ENCODE results near the gene TBC1D10A. TPM values are rescaled to one million over a fixed set of nuclear protein-coding genes. Genes with fewer than 3 reads are reported as not detected.

TBC1D10A gene
- total and polyA plus RNA-seq, 12 donors = 3.2 to 9.5 (median 5.7) TPM

DNA sequence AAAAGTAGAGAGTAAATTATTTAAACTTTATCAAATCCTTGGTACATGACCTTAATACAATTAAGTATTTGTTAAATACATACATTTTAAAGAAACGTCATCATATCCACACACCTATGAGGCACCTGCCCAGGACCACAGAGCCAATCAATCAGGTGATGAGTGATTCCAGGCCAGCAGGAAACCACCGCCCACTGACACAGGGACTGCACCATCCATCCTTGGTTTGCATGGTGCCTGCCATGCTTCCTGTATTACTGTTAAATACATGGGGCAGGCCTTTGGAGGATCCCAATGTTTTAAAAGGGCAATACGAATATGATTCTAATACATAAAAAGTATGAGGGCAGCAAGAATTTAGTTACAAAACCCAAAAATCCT lies 7.0 kb upstream of the TBC1D10A start:
- no peak for ATAC-seq
- DNase-seq = no peak
- TF ChIP-seq CTCF (IDR thresholded peaks at IDR 0.05) = no peak
- H3K27me3 ChIP-seq = no peaks in the 10 kb centered on the region
- H3K27ac ChIP-seq = no peak overlapping the region
- H3K36me3 ChIP-seq = peaks cover 8 to 96% (median 65%) of the 10 kb centered on the region in 9 donors
- 94 to 97% methylated on average over 3 of the region's 3 CpGs for WGBS, 2 donors
- no peak overlapping the region for H3K4me3 ChIP-seq
- H3K4me1 ChIP-seq = peaks cover 0 to 23% (median 11%) of the 10 kb centered on the region in 9 donors
- no peaks in the 10 kb centered on the region for H3K9me3 ChIP-seq
- intact Hi-C loops (cut with DNase I) = no loop called here

DNA sequence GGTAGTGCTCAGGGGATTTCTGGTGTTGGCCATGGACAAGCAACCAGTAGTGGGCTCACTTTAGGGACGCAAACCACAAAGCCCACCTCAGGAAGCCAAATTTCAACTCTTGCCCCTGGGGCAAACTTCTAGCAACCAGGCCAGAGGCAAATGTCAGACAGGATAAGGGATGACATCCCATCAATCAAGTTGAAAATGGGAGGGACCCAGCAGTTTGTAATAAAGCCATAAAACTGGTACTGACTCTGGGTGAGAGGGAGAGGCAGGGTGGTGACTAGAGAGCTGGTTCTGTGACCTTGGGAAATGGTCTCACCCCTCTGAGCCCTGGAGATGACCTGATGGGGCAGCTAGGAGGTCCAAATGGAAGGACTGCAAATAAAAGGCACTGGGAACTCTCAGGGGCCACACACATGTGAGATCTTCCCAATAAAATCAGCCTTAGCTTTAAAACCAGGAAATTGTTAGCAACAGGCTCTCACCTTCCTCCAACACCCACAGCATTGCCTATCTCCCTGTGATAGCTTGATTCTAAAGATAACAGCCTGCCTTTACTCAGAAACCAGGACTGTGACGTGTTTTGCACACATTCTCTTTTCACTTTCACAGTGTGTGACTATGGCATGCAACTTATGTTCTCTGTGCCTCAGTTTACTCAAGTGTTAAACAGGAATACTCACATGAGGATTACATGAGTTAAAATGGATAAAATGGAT lies 6.4 kb upstream of the TBC1D10A start:
- intact Hi-C loops (cut with DNase I) = no loop called here
- H3K27ac ChIP-seq = no peak overlapping the region
- H3K27me3 ChIP-seq = no peaks in the 10 kb centered on the region
- ATAC-seq (no peak), DNase-seq (no peak)
- peaks cover 5 to 91% (median 59%) of the 10 kb centered on the region in 9 donors for H3K36me3 ChIP-seq
- no peak overlapping the region for H3K4me3 ChIP-seq
- WGBS, 2 donors = 89 to 92% methylated on average over 2 of the region's 2 CpGs
- peaks cover 0 to 19% (median 11%) of the 10 kb centered on the region in 9 donors for H3K4me1 ChIP-seq
- no peaks in the 10 kb centered on the region for H3K9me3 ChIP-seq
- no peak for TF ChIP-seq CTCF (IDR thresholded peaks at IDR 0.05)

- H3K27ac ChIP-seq = no peak overlapping the region
- intact Hi-C loops (cut with DNase I) = no loop called here
- 80 to 84% methylated on average over 5 of the region's 5 CpGs for WGBS, 2 donors
Measured at GRCh38 chr22:30332551-30332950, 5.8 kb upstream of the TBC1D10A start.

DNA sequence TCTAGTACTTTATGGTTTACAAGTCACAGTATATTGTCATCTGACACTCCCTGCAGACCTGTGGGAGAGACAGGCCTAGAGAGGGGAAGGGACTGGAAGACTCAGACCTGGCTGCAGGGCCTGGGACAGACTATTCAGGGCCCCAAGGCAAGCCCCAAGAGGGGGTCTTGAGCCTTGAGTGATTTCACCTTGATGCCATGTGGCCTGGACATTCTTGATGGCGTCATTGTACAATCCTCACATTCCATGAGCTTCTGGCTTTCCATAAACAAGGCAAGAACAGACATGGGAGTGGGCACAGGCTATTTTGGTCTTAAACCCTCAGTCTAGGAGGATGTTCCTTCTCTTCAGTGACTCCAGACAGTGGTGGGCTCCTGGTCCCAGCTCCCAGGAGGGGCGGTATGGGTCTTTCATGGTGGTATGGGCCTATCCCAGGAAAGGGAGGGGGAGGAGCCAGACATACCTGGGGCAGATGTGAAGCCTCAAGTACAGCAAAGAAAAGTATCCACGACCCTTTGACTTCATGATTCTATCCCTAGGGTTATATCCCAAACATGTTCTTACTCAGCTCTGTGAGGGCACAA lies 1.8 kb upstream of the TBC1D10A start:
- intact Hi-C loops (cut with DNase I) = loop anchor here in 4 of 10 donors (5.0 to 10.0 kb wide), 2 partner anchors 41 to 56 kb away; partner anchors contain the start of genes CASTOR1 (in 3 of the 4) and RNF215 (in 1 of the 4)
- H3K27me3 ChIP-seq = no peaks in the 10 kb centered on the region
- no peak overlapping the region for H3K27ac ChIP-seq
- no peak overlapping the region for H3K4me3 ChIP-seq
- DNase-seq = no peak
- no peaks in the 10 kb centered on the region for H3K9me3 ChIP-seq
- ATAC-seq = no peak
- peaks cover 0 to 45% (median 15%) of the 10 kb centered on the region in 9 donors for H3K36me3 ChIP-seq
- H3K4me1 ChIP-seq = peaks cover 11 to 34% (median 29%) of the 10 kb centered on the region in 9 donors
- WGBS, 2 donors = 76 to 82% methylated on average over 3 of the region's 3 CpGs
- no peak for TF ChIP-seq CTCF (IDR thresholded peaks at IDR 0.05)

More at GRCh38 chr22:30332551-30332950, 5.8 kb upstream of the TBC1D10A start:
- H3K4me3 ChIP-seq = no peak overlapping the region
- DNase-seq (no peak), ATAC-seq (no peak)
- H3K9me3 ChIP-seq = no peaks in the 10 kb centered on the region
- H3K27me3 ChIP-seq = no peaks in the 10 kb centered on the region
- peaks cover 0 to 85% (median 53%) of the 10 kb centered on the region in 9 donors for H3K36me3 ChIP-seq
- H3K4me1 ChIP-seq = peaks cover 0 to 13% (median 6%) of the 10 kb centered on the region in 9 donors
- no peak for TF ChIP-seq CTCF (IDR thresholded peaks at IDR 0.05)
